Colonic mucosa (tissue), 4 donors: ENCODE results near the gene AMBRA1. TPM values are rescaled to one million over a fixed set of nuclear protein-coding genes. Genes with fewer than 3 reads are reported as not detected.

Experiments
- DNase-seq: peaks from one replicate; pipeline ENCODE4 v3.0.0-alpha.2; 2020
- H3K27ac ChIP-seq: fragments of 200-600 bp; one replicate; pipeline ENCODE4 v1.8.0; 2021
- H3K27me3 ChIP-seq: fragments of 200-600 bp; one replicate; pipeline ENCODE4 v1.8.0; 2021
- H3K36me3 ChIP-seq: fragments of 200-600 bp; one replicate; pipeline ENCODE4 v1.8.0; 2021
- H3K4me1 ChIP-seq: fragments of 200-600 bp; one replicate; pipeline ENCODE4 v1.8.0; 2021; ENCODE audit warnings: mild to moderate bottlenecking
- H3K4me3 ChIP-seq: fragments of 200-600 bp; one replicate; pipeline ENCODE4 v1.8.0; 2021
- H3K9ac ChIP-seq, 2 donors: one replicate each; pipeline ENCODE4 v1.7.0; 2013; ENCODE audit warnings: control low read depth in 2 of 2, low read depth in 2 of 2, low read length in 2 of 2
- H3K9me3 ChIP-seq: fragments of 200-600 bp; one replicate; pipeline ENCODE4 v1.8.0; 2021
- intact Hi-C: fragments of 100-400 bp; cut with DNase I; formaldehyde crosslinking; loops from one replicate; pipeline ENCODE4 v1.14.1; 2022
- microRNA-seq: library from miRNA; unstranded; fragments of <30 nt; microRNA quantifications from one replicate; pipeline ENCODE4, GENCODE V29; 2019
- total RNA-seq, 2 donors: library from RNA; stranded (reverse); fragmentation: NEBNext Ultra II Directional in 1 of 2; extraction: Animal tissue kit (Norgen Biotek cat#: 25700) in 1 of 2; gene quantifications; one replicate each; pipeline ENCODE4 v1.2.1, GENCODE V29; 2021
- TF ChIP-seq, protein P1 (sequence below): fragments of 200-600 bp; IDR thresholded peaks from one replicate; pipeline ENCODE4 v1.8.0; 2022; ENCODE audit warnings: antibody characterized with exemption, mild to moderate bottlenecking
- donor health status: healthy.
- donor health status: DM: no; HTN: no; CAD: no.
- donor health status: DM: no; HTN: no; CAD: no.

AMBRA1 gene
- total RNA-seq, 2 donors from 2014 or later, result 32.7 to 33.8 TPM

DNA sequence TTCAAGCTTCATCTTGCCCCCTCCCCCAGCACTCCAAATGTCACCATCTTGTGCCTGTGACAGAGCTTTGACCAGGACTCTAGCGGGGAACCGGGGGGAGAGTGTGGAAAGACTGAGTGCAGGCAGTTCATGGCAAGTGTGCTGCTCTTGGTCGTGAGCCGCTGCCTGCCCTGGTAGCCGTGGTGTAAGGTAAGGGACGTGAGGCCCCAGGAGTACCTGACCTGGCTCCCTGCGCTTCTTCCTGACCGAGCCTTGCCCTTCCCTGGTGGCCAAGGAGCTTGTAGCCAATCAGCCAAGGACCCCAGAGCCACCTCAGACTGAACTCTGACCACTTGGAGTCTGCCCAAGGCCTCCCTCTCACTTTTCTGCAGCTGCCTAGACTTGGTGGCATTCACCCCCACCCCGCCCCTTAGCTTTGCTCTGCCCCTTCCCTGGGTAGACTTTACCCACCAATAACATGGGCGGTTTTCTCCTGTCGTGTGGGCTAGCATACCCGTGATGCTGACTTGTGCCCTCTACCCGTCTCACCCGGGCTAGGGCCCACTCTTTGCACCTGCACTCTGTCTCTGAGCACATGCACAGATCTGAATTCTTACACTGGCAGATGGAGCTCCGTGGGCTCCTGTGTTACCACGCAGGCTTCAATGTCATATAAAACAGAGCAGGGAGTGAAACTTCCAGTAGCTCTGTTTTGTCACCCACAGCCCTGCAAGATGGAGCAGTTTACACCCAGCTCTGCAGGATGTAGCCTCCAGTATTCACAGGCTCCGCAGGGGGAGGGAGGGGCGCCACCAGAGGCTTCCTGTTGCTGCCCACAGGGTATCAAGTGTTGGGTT is 245.0 kb downstream of the AMBRA1 start:
- TF ChIP-seq, protein P1, sequence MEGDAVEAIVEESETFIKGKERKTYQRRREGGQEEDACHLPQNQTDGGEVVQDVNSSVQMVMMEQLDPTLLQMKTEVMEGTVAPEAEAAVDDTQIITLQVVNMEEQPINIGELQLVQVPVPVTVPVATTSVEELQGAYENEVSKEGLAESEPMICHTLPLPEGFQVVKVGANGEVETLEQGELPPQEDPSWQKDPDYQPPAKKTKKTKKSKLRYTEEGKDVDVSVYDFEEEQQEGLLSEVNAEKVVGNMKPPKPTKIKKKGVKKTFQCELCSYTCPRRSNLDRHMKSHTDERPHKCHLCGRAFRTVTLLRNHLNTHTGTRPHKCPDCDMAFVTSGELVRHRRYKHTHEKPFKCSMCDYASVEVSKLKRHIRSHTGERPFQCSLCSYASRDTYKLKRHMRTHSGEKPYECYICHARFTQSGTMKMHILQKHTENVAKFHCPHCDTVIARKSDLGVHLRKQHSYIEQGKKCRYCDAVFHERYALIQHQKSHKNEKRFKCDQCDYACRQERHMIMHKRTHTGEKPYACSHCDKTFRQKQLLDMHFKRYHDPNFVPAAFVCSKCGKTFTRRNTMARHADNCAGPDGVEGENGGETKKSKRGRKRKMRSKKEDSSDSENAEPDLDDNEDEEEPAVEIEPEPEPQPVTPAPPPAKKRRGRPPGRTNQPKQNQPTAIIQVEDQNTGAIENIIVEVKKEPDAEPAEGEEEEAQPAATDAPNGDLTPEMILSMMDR, result no peak
- Histone ChIP-seq H3K4me1 (peaks cover 17% of the 10 kb centered on the region), H3K9ac (peak overlapping the region; percentile 91 to 93), H3K27me3 (no peaks in the 10 kb centered on the region), H3K4me3 (peak overlapping the region; percentile 95), H3K36me3 (no peaks in the 10 kb centered on the region), H3K9me3 (no peaks in the 10 kb centered on the region), H3K27ac (peak overlapping the region; percentile 44)
- intact Hi-C loops, result no loop called here
- peak; percentile 70 for DNase-seq

DNA sequence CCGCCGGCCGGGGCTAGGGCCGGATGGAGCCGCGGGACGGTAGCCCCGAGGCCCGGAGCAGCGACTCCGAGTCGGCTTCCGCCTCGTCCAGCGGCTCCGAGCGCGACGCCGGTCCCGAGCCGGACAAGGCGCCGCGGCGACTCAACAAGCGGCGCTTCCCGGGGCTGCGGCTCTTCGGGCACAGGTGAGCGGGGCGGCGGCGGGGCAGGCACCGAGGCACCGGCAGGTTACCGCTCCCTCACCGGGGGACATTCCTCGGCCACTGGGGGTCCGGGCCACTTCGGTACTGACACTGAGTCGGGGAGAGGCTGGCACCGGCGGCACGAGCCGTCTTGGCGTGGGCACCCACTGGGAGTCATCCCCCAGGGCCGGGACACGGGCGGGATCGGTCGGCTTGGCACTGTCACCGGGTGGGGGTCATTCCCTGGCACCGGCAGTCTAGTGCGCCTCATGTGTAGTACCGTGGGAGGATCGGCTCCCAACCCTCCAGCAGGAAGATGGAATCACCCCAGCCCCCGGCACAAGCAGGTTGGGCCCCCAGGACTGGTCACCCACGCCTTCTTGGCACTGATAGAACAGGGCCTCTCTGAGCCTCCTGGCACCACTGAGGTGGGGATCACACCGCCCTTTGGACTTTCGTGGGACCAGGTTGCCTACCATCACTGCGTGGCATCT is 246.0 kb downstream of the AMBRA1 start:
- peak; percentile 43 for DNase-seq
- H3K4me3 ChIP-seq, result peak overlapping the region; percentile 95
- peaks cover 17% of the 10 kb centered on the region for H3K4me1 ChIP-seq
- TF ChIP-seq, protein P1, result no peak
- intact Hi-C loops, result no loop called here
- H3K9me3 ChIP-seq, result no peaks in the 10 kb centered on the region
- no peaks in the 10 kb centered on the region for H3K27me3 ChIP-seq
- peak overlapping the region; percentile 44 for H3K27ac ChIP-seq
- H3K36me3 ChIP-seq, result no peaks in the 10 kb centered on the region
- peak overlapping the region; percentile 91 to 93 for H3K9ac ChIP-seq

DNA sequence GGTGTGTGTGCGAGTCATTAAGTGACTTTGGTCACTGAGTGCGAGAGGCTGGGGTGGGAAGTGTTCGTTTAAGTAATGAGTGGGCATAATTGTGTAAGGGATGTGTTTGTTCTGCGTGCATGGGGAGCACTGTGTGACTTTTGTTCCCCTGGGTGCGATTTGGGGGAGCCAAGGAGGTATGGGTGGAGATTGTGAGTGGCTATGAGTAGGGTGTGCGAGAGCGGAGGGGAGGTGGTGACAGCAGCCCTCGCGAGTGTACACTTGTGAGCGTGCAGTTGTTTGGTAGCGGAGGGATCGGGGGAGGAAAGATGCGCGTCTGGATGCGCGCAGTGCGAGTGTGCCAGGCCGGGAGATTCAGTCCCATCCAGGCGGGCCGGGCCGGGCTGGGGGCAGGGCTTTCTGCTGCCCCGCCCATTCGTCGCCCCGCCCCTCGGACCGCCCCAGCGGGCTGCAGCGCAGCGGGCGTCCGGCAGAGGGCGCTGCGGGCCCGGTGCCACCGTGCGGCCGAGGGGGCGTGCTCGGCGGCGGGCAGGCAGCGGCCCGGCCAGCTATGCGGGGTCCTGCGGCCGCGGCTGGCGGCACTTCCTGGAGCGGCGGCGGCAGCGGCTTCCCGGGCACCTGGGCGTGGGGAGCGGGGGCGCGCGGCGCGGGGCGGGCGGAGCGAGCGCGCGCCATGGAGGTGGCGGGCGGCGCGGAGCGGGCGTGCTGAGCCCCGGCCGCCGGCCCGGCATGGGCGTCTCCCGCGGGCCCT is 246.8 kb downstream of the AMBRA1 start, which contains the start of gene DGKZ:
TSS of gene DGKZ (plus strand) at position 578 of the 751 bp plus-strand sequence. CDS start 197 bp downstream, outside the sequence.
- Histone ChIP-seq H3K4me1 (peaks cover 15% of the 10 kb centered on the region), H3K27me3 (no peaks in the 10 kb centered on the region), H3K27ac (peak within 1 kb of the TSS; percentile 44), H3K9me3 (no peaks in the 10 kb centered on the region), H3K4me3 (peak within 1 kb of the TSS; percentile 95), H3K36me3 (no peaks in the 10 kb centered on the region), H3K9ac (peak within 1 kb of the TSS; percentile 91 to 93)
- TF ChIP-seq, protein P1, result peak; percentile 54
- intact Hi-C loops, result no loop called here
- DNase-seq, result peak; percentile 81

Small RNA genes lying within 50 kb of the gene (microRNA-seq; reads per million reads assigned to microRNA genes)
- gene MIR3160-1 (not detected), gene MIR3160-2 (not detected), gene MIR4688 (not detected)

Other genes with a start within 250 kb of the AMBRA1 start
- 10 to 100 TPM; 42.7 to 83.8 TPM for gene DGKZ, start 246.6 kb downstream of the AMBRA1 start, total RNA-seq
- gene MDK, start 212.4 kb downstream of the AMBRA1 start, total RNA-seq, result 10 to 100 TPM; 80.4 to 98.9 TPM
- under 1 TPM; 0.42 to 0.49 TPM for gene CHRM4, start 202.2 kb downstream of the AMBRA1 start, total RNA-seq
- gene HARBI1, start 23.2 kb upstream of the AMBRA1 start, total RNA-seq, result 1 to 10 TPM; 4.5 to 5.0 TPM
- 10 to 100 TPM; 58.3 to 61.3 TPM for gene ATG13, start 23.5 kb upstream of the AMBRA1 start, total RNA-seq
- 10 to 100 TPM; 68.3 to 81.7 TPM for gene ARHGAP1, start 106.6 kb upstream of the AMBRA1 start, total RNA-seq
- gene ZNF408, start 107.0 kb upstream of the AMBRA1 start, total RNA-seq, result 10 to 100 TPM; 11.7 to 15.5 TPM
- gene F2, start 125.2 kb upstream of the AMBRA1 start, total RNA-seq, result 1 to 10 TPM in 1 of 2 donors, not detected in 1; 1.2 TPM